WTC11 (cell line): ENCODE results near the gene PLEKHO2. TPM values are rescaled to one million over a fixed set of nuclear protein-coding genes. Genes with fewer than 3 reads are reported as not detected.

Experiments
- ATAC-seq: fragments of 200-7000 bp; cut with Tn5 transposase; 2 replicates; pipeline ENCODE4 v1.10.0; 2021; ENCODE audit warnings: mild to moderate bottlenecking, moderate library complexity
- CTCF ChIA-PET: fragments of 300-600 bp; sonication (Branson Sonifier 250); formaldehyde crosslinking; loops from one replicate; lab custom pipeline; 2021; ENCODE audit warnings: antibody characterized with exemption; lab: Charles Lee
- POLR2A ChIA-PET: fragments of 350-600 bp; sonication (Branson Sonifier 250); formaldehyde crosslinking; loops from one replicate; lab custom pipeline; 2021; ENCODE audit warnings: antibody characterized with exemption; lab: Charles Lee
- DNase-seq: peaks from one replicate; pipeline ENCODE4 v3.0.0; 2021; ENCODE audit warnings: low spot score
- H3K27ac Mint-ChIP-seq: 2 replicates; pipeline ENCODE4 v1.8.0; 2021; ENCODE audit warnings: mixed read lengths
- H3K27me3 Mint-ChIP-seq: 2 replicates; pipeline ENCODE4 v1.8.0; 2021; ENCODE audit warnings: low read depth, mild to moderate bottlenecking, moderate library complexity, mixed read lengths
- H3K36me3 Mint-ChIP-seq: 2 replicates; pipeline ENCODE4 v1.8.0; 2021; ENCODE audit warnings: mixed read lengths
- H3K4me1 Mint-ChIP-seq: 2 replicates; pipeline ENCODE4 v1.8.0; 2022; ENCODE audit warnings: mixed read lengths
- H3K4me3 Mint-ChIP-seq: 2 replicates; pipeline ENCODE4 v1.8.0; 2021; ENCODE audit warnings: mild to moderate bottlenecking, moderate library complexity, mixed read lengths
- H3K9me3 Mint-ChIP-seq: 2 replicates; pipeline ENCODE4 v1.8.0; 2021; ENCODE audit warnings: mixed read lengths
- ATF2 ChIP-seq: sonication (generic); formaldehyde crosslinking; IDR thresholded peaks from 2 replicates; pipeline ENCODE4 v1.8.1; 2022; ENCODE audit warnings: low read depth, missing genetic modification reagents, borderline replicate concordance
- CREM ChIP-seq: sonication (generic); formaldehyde crosslinking; IDR thresholded peaks from 2 replicates; pipeline ENCODE4 v1.8.1; 2022; ENCODE audit warnings: mild to moderate bottlenecking, missing genetic modification reagents, moderate library complexity
- FOXJ3 ChIP-seq: sonication (generic); formaldehyde crosslinking; IDR thresholded peaks from 2 replicates; pipeline ENCODE4 v1.9.0; 2021; ENCODE audit warnings: missing genetic modification reagents, mild to moderate bottlenecking, borderline replicate concordance
- MYBL2 ChIP-seq: sonication (generic); formaldehyde crosslinking; IDR thresholded peaks from 2 replicates; pipeline ENCODE4 v1.8.1; 2023; ENCODE audit warnings: mild to moderate bottlenecking, moderate library complexity, missing genetic modification reagents
- NFE2L1 ChIP-seq: sonication (generic); formaldehyde crosslinking; IDR thresholded peaks from 2 replicates; pipeline ENCODE4 v1.8.1; 2023; ENCODE audit warnings: missing genetic modification reagents
- NR3C1 ChIP-seq: sonication (generic); formaldehyde crosslinking; conservative IDR thresholded peaks from 2 replicates; pipeline ENCODE4 v1.8.1; 2023; ENCODE audit warnings: low read depth, mild to moderate bottlenecking, missing genetic modification reagents
- PRDM15 ChIP-seq: sonication (generic); formaldehyde crosslinking; IDR thresholded peaks from 2 replicates; pipeline ENCODE4 v1.8.0; 2022; ENCODE audit warnings: missing genetic modification reagents
- SP1 ChIP-seq: sonication (generic); formaldehyde crosslinking; conservative IDR thresholded peaks from 2 replicates; pipeline ENCODE4 v1.8.1; 2022; ENCODE audit warnings: missing genetic modification reagents
- ZMAT4 ChIP-seq: fragments of 250-450 bp; sonication (Bioruptor Pico); IDR thresholded peaks from 2 replicates; pipeline ENCODE4 v1.9.0; 2021; ENCODE audit warnings: mild to moderate bottlenecking
- ZNF416 ChIP-seq: fragments of 250-450 bp; sonication (Bioruptor Pico); IDR thresholded peaks from 2 replicates; pipeline ENCODE4 v1.9.0; 2021; ENCODE audit warnings: mild to moderate bottlenecking, inconsistent platforms
- ZNF425 ChIP-seq: fragments of 250-450 bp; sonication (Bioruptor Pico); conservative IDR thresholded peaks from 2 replicates; pipeline ENCODE4 v1.9.0; 2021; ENCODE audit warnings: mild to moderate bottlenecking
- ZNF532 ChIP-seq: fragments of 250-450 bp; sonication (Bioruptor Pico); IDR thresholded peaks from 2 replicates; pipeline ENCODE4 v1.9.0; 2021; ENCODE audit warnings: mild to moderate bottlenecking, borderline replicate concordance
- total RNA-seq: library from RNA; stranded (reverse); gene quantifications from 3 replicates; pipeline ENCODE4 v1.2.3, GENCODE V29; 2021
- TF ChIP-seq, protein P1 (sequence below): sonication (generic); formaldehyde crosslinking; IDR thresholded peaks from 2 replicates; pipeline ENCODE4 v1.8.1; 2022; ENCODE audit warnings: low read depth, mild to moderate bottlenecking, moderate library complexity, missing genetic modification reagents, borderline replicate concordance

The PLEKHO2 gene
- total RNA-seq, 1 experiment from 2014 or later = 22.1 TPM

GRCh38 chr15:64861331-64861730, 19.6 kb downstream of the PLEKHO2 start:
- TF ChIP-seq ZNF425 (CRISPR knock-in tag) (no peak), PRDM15 (CRISPR knock-in tag) (peak; percentile 41; the same call in 1 of the 2 replicates)
- no peak overlapping the region; the same call in 1 of the 2 replicates for H3K27ac Mint-ChIP-seq
- H3K9me3 Mint-ChIP-seq = no peaks in the 10 kb centered on the region
- H3K36me3 Mint-ChIP-seq = peaks cover 35% of the 10 kb centered on the region
- POLR2A ChIA-PET = interaction anchor here (1.5 kb wide), 1 partner anchor 10 kb away, joined by 5 read pairs; no protein-coding TSS in a partner anchor
- no peak overlapping the region for H3K4me3 Mint-ChIP-seq
- ATAC-seq = no peak
- no peak for DNase-seq
- H3K4me1 Mint-ChIP-seq = peaks cover 52% of the 10 kb centered on the region
- H3K27me3 Mint-ChIP-seq = no peaks in the 10 kb centered on the region
- CTCF ChIA-PET = interaction anchor here (0.7 to 1.9 kb wide), 8 partner anchors 14 to 51 kb away, joined by 3 to 8 read pairs (median 4); no protein-coding TSS in a partner anchor

GRCh38 chr15:64861960-64862359, 20.2 kb downstream of the PLEKHO2 start:
- ATAC-seq = peak; percentile 13
- Mint-ChIP-seq H3K36me3 (peaks cover 35% of the 10 kb centered on the region), H3K4me3 (no peak overlapping the region), H3K4me1 (peaks cover 53% of the 10 kb centered on the region), H3K27me3 (no peaks in the 10 kb centered on the region), H3K27ac (peak overlapping the region; percentile 59), H3K9me3 (no peaks in the 10 kb centered on the region)
- CTCF ChIA-PET = interaction anchor here (0.7 to 2.2 kb wide), 9 partner anchors 14 to 52 kb away, joined by 3 to 10 read pairs (median 4); no protein-coding TSS in a partner anchor
- DNase-seq = no peak
- POLR2A ChIA-PET = interaction anchor here (1.5 kb wide), 1 partner anchor 11 kb away, joined by 5 read pairs; no protein-coding TSS in a partner anchor
- TF ChIP-seq CREM (CRISPR knock-in tag) = no peak
- TF ChIP-seq SP1 (CRISPR knock-in tag) = no peak
- TF ChIP-seq ZNF416 (CRISPR knock-in tag) = no peak
- no peak for TF ChIP-seq NFE2L1 (CRISPR knock-in tag)
- no peak for TF ChIP-seq FOXJ3 (CRISPR knock-in tag)
- no peak for TF ChIP-seq NR3C1 (CRISPR knock-in tag)
- TF ChIP-seq ZMAT4 = no peak
- TF ChIP-seq ZNF532 (CRISPR knock-in tag) = no peak
- TF ChIP-seq, protein P1, sequence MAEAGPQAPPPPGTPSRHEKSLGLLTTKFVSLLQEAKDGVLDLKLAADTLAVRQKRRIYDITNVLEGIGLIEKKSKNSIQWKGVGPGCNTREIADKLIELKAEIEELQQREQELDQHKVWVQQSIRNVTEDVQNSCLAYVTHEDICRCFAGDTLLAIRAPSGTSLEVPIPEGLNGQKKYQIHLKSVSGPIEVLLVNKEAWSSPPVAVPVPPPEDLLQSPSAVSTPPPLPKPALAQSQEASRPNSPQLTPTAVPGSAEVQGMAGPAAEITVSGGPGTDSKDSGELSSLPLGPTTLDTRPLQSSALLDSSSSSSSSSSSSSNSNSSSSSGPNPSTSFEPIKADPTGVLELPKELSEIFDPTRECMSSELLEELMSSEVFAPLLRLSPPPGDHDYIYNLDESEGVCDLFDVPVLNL = no peak
- TF ChIP-seq ATF2 (CRISPR knock-in tag) = no peak
- TF ChIP-seq ZNF425 (CRISPR knock-in tag) = no peak
- TF ChIP-seq MYBL2 (CRISPR knock-in tag) = no peak
